Activated naive CD8-positive, alpha-beta T cell treated with anti-CD3 and anti-CD28 coated beads, Interleukin-2, amount 50 U/mL, for 16 hours (primary cell): ENCODE results near the gene NT5DC2.

Source experiments
- DNase-seq: peaks from one replicate; pipeline ENCODE4 v3.0.0-alpha.2; 2020; ENCODE audit warnings: low read depth, low spot score

NT5DC2 gene

DNA sequence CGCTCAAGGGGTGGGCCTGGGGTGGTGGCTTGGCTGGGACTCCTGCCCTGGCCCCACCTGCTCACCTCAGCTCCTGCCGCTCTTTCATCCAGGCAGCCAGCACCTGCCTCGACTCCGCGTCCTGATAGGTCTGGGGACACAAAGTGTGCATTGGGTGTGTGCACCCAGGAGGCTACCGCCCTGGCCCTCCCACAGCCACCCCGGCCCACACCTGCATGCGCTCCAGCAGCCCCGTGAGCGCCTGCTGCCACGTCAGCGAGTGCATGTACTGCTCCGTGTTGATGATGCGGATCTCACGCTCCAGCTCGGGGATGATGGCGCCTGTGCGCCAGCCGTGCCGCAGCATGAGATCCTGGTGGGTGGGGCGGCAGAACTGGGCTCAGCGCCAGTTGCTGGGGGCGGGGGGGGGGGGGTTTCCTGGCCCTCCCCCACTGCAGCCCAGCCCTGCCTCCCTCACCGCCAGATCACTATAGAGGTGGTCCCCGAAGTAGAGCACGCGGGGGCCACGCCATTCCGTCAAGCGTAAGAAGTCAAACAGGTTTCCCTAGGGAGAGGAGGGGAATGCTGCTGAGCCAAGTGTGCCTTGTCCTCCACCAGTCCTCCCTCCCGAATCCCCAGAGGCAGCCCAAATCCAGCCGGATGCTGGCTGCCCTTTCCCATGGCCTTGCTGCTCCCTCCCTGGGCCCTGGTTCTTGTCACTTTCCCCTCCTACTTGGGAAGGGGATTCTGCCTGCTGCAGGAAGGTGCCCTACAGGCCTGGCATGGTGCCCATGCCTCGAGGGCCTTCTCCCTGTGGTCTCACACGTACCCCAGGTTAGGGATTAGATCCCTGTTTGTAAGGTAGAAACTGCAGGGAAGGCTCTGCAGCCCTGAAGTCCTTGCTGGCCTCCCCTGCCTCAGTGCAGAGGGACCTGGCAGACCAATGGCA lies 8.6 kb downstream of the NT5DC2 start:
- DNase-seq, result no peak

DNA sequence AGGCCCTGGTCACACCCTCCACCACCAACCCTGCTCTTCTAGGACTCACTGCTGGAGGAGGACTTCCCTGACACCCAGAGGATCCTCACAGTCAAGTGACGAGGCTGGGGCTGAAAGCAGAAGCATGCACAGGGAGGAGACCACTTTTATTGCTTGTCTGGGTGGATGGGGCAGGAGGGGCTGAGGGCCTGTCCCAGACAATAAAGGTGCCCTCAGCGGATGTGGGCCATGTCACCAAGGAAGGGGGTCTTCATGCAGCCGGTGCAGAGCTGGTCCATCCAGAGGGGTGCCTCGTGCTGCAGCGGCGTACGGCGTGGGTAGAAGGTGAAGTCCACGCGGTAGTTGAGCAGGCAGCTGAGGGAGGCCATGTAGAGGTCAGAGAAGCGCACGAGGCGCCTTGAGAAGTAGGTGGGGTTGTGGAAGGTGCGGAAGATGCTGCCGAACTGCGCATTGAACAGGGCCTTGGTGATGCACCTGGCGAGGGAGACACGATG lies 9.4 kb downstream of the NT5DC2 start:
- DNase-seq, result no peak

DNA sequence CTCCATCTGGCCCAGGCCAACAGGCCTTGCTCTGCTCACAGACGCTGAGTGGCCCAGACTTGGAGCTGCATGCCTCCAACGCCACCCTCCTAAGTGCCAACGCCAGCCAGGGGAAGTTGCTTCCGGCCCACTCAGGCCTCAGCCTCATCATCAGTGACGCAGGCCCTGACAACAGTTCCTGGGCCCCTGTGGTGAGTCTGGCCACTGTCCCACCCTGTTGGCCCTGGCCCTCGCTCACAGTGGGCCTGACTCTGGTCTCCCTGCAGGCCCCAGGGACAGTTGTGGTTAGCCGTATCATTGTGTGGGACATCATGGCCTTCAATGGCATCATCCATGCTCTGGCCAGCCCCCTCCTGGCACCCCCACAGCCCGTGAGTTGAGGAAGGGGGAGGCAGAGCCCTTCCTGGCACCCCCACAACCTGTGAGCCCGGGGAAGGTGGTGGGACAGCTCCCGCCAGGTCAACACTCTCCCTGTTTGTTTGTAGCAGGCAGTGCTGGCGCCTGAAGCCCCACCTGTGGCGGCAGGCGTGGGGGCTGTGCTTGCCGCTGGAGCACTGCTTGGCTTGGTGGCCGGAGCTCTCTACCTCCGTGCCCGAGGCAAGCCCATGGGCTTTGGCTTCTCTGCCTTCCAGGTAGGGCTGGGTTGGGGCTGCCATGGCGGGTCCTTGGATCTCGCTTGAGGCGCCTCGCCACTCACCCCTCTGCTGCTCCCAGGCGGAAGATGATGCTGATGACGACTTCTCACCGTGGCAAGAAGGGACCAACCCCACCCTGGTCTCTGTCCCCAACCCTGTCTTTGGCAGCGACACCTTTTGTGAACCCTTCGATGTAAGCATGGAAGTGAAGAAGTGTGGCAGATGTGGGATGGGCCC lies 10.0 kb downstream of the NT5DC2 start:
- no peak for DNase-seq

DNA sequence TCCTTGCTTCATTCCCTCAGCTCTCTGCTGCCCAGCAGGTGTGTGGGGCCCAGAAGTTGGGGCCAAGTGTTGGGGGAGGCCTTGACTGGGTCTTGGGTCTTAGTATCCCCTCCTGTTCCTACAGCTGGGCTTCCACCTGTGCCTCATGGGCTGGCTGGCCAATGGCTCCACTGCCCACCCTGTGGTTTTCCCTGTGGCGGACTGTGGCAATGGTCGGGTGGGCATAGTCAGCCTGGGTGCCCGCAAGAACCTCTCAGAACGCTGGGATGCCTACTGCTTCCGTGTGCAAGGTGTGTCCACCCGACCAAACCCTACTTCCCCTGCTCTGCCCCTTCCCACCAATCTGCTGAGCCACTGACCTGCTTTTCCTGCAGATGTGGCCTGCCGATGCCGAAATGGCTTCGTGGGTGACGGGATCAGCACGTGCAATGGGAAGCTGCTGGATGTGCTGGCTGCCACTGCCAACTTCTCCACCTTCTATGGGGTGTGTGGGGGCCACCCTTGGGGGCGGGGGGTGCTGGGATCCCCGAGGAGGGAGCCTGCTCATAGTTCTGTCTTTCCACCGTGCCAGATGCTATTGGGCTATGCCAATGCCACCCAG lies 10.9 kb downstream of the NT5DC2 start:
- DNase-seq, result no peak

DNA sequence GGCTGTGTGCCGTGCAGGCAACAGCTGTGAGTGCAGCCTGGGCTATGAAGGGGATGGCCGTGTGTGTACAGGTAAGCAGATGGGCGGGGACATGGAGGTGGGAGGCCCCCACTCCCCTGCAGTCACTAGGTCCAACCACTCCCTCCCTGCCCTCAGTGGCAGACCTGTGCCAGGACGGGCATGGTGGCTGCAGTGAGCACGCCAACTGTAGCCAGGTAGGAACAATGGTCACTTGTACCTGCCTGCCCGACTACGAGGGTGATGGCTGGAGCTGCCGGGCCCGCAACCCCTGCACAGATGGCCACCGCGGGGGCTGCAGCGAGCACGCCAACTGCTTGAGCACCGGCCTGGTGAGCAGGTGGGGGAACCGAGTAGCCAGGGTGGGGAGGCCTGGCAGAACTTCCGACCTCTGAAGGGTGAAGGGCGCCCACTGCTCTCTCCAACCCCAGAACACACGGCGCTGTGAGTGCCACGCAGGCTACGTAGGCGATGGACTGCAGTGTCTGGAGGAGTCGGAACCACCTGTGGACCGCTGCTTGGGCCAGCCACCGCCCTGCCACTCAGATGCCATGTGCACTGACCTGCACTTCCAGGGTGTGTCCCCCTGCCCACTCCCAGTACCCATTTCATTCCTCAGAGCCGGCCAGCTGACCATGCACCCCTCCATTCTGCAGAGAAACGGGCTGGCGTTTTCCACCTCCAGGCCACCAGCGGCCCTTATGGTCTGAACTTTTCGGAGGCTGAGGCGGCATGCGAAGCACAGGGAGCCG lies 11.6 kb downstream of the NT5DC2 start:
- DNase-seq, result no peak

DNA sequence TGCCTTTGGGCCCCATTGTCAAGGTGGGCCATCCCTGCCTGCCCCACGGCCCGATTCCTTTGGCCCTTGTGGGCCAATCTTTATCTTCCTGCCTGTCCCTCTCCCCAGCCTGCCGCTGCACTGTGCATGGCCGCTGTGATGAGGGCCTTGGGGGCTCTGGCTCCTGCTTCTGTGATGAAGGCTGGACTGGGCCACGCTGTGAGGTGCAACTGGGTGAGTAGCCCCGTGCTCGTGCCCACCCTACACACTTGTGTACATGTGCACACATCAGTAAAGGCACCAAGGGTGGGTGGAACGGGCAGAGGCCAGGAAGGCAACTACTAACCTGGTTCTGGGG lies 12.2 kb downstream of the NT5DC2 start:
- no peak for DNase-seq

DNA sequence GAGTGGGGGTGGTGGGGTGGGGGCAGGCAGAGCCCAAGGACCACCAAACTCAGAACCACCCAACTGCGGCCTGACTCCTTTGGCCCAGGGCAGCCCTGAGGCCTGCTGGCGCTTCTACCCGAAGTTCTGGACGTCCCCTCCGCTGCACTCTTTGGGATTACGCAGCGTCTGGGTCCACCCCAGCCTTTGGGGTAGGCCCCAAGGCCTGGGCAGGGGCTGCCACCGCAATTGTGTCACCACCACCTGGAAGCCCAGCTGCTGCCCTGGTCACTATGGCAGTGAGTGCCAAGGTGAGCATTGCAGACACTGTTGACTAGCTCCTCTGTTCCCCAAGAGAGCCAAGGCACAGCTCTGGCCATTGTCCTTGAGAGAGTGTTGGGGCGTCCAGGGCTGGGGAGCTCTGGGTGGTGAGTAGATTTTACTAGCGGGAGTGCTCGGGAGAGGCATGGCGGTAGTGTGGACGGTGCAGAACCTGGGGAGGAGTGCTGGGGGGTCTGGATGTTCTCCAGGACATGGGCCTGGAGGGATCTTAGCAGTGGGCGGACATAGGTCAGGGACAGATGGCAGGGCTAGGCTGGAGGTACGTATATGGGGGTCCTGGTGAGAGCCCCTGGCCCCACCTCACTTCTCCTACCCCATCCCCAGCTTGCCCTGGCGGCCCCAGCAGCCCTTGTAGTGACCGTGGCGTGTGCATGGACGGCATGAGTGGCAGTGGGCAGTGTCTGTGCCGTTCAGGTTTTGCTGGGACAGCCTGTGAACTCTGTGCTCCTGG lies 12.8 kb downstream of the NT5DC2 start:
- DNase-seq, result no peak

DNA sequence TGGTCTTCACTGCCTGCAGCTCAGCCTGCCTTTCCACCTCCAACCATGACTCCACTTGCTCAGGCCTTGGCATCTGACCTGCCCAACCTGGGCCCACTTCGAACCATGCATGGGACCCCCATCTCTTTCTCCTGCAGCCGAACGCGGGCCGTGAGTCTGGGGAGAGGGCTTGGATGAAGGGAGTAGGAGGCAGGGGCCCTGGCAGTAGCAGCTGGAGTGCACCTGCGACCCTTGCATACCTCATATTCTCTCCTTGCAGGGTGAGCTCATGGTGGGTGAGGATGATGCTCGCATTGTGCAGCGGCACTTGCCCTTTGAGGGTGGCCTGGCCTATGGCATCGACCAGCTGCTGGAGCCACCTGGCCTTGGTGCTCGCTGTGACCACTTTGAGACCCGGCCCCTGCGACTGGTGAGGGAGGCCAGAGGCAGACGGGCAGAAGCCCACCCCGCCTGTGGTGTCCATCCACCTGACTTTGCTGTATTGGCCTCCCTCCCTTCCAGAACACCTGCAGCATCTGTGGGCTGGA lies 13.5 kb downstream of the NT5DC2 start:
- no peak for DNase-seq

DNA sequence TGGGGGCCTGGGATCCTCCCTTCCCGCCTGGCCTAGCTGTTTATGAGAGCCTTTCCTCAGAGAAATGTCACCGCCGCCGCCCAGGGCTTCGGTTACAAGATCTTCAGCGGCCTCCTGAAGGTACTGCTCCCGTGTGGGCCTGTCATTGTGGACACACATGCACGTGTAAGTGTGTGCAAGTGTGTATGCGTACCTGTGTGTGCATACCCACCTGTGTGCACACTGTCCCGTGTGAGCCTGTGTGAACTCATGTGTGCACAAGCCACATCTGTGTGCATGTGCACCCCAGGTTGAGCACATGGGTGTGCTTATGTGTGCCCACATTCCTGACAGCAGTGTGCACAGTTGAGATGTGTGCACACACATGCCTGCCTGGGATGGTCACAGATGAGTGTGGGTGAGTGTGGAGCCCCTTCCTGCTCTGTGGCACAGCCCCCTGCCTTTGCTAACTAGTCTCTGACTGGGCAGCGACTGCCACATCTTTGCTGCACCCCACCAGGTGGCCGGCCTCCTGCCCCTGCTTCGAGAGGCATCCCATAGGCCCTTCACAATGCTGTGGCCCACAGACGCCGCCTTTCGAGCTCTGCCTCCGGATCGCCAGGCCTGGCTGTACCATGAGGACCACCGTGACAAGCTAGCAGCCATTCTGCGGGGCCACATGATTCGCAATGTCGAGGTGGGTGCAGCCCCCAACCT lies 14.1 kb downstream of the NT5DC2 start:
- DNase-seq, result no peak

DNA sequence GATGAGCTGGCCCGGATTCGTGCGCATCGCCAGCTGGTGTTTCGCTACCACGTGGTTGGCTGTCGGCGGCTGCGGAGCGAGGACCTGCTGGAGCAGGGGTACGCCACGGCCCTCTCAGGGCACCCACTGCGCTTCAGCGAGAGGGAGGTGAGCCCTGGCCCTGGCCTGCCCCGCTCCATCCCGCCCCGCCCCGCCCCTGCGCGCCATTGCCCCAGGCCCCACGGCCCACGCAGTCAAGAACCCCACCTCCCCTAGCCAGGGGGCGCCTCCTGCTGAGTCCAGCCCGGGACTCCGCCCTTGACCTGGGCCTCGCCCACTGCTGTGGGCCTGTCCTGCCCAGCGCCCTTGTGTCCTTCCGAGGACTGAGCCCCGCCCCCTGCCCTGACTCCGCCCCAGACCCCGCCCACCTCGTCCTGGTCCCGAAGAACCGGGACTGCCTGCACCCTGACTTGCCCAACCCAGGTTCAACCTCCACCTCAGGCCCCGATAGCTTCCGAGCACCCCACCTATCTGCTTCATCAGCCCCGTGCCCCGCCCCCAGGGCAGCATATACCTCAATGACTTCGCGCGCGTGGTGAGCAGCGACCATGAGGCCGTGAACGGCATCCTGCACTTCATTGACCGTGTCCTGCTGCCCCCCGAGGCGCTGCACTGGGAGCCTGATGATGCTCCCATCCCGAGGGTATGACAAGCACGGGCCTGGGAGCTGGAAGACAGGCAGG lies 14.8 kb downstream of the NT5DC2 start:
- no peak for DNase-seq

DNA sequence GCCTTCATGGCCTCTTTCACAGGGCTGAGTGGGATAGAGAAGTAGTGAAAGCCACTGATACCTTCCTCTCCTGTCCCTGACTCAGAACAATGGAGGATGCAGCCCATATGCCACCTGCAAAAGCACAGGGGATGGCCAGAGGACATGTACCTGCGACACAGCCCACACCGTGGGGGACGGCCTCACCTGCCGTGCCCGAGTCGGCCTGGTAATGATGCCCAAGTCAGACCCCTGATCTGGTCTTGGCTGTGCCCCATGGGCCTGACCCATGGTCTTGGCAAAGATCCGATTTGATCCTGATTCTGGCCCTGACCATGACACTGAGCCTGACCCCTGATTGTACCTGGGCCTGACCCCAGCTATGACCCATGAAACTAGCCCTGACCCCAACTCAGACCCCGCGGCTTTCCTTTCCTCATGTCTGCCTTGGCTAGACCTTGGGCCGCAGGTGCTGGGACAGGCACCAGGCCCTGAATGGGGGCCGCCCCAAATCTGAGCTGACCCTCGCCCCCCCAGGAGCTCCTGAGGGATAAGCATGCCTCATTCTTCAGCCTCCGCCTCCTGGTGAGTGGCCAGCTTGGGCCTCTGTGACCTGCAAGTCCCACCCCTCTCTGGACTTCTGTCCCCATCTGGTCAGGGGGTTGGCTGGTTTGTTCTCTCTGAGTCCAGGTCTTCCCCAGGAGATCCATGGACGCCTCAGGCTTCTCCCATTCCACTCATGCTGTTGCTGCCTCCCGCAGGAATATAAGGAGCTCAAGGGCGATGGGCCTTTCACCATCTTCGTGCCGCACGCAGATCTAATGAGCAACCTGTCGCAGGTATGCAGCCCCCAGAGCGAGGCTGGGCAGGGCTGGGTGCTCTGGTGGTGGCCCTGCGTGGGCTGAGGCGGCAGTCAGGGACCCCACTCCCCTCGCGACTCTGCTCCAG lies 15.6 kb downstream of the NT5DC2 start:
- DNase-seq, result no peak

DNA sequence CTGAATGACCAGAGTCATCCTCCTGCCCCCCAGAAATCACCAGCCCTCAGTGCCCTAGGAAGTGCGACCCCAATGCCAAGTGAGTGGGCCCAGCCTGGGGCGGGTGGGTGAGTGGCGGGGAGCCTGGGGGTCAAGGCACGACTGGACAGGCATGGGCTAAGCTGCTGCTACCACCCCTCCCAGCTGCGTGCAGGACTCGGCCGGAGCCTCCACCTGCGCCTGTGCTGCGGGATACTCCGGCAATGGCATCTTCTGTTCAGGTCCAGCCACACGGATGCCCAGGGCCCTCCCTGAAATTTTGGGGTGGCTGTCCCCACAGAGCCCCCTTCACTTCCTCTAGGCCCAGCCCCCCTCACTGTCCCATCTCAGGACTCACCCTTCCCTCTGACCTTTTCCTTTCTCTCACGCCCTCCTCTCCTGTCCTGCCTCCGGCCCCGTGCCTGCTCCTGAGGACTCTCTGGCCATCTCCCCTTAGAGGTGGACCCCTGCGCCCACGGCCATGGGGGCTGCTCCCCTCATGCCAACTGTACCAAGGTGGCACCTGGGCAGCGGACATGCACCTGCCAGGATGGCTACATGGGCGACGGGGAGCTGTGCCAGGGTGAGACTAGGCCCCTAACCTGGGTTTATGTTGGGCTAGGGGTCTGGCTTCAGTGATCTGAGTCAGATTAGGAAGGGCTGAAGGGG lies 17.0 kb downstream of the NT5DC2 start:
- DNase-seq, result no peak

DNA sequence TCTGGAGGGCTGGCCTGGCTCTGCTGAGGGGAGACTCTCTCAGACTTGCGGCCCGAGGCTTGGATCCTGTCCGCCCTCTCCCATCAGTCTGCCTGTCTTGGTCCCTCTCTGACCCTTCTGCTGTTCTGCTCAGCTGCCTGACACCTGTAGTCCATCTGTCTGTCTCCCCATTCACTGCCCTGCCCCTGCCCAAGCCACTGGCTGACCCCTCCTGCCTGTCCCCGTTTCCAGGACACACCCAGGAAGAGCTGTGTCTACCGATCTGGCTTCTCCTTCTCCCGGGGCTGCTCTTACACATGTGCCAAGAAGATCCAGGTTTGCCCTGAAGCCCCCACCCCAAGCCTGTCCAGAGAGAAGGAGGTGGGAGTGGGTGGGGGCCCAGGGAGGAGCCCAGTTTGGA lies 18.5 kb downstream of the NT5DC2 start:
- DNase-seq, result no peak

DNA sequence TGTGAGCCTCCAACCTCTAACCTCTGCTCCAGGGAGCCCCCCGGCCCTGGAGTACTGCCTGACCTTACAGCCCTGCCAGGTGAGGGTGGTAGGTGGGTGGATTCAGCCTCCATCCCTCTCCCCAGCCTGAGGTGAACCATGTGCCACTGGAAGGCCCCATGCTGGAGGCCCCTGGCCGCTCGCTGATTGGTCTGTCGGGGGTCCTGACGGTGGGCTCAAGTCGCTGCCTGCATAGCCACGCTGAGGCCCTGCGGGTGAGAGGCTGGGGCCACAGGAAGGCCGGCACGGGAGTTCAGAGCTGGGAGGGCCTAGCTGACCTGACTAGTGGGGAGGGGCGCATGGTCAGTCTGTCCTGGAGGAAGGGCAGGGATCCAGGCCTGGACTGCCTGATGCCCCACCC lies 19.1 kb downstream of the NT5DC2 start:
- DNase-seq, result no peak

DNA sequence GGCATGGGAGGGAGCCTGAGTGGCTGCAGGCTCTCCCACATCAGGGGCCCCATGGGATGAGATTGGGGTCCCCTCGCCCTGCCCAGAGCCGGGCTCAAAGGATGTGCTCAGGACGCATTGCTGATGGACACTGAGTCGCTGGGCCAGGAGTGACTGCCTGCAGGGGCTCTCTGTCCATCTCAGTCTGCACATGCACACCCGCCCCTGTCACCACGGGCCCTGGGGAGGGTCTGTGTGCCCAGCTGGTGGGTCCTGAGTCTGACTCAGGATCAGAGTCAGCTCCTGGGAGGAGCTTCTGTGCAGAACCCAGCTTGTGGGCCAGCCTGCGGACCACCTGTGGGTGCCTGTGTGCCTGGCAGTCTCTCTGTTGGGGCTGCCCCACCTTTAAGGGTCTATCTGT lies 20.4 kb downstream of the NT5DC2 start:
- DNase-seq, result no peak

DNA sequence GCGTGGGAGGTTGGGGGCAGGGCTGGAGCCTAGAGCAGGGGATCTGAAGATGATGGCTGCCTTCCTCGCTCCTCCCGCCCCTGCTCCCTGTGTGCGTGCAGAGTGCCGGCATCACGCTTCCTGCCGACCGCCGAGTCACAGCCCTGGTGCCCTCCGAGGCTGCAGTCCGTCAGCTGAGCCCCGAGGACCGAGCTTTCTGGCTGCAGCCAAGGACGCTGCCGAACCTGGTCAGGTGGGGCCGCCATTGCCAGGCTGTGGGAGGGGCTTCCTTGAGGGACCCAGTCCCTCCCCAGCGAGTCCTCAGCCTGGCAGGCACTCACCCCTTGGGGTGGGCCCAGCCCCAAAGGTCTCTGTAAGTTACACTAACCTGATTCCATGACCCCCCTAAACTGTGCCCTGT lies 20.9 kb downstream of the NT5DC2 start:
- no peak for DNase-seq

DNA sequence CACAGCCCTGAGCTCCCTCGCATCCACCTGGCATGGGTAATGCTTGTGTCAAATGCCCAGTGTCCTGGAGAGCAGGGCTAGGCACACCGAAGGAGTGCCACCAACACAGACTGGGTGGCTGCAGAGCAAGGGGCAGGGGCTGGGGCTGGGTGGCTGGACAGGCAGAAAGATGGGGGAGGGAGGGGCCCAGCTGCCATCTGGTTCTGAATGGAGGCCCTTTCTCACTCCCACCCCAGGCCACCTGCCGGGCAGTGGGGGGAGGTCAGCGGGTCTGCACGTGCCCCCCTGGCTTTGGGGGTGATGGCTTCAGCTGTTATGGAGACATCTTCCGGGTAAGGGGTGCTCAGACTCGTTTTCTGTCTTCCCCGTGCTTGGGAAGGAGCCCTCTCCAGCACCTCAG lies 21.6 kb downstream of the NT5DC2 start:
- DNase-seq, result no peak

DNA sequence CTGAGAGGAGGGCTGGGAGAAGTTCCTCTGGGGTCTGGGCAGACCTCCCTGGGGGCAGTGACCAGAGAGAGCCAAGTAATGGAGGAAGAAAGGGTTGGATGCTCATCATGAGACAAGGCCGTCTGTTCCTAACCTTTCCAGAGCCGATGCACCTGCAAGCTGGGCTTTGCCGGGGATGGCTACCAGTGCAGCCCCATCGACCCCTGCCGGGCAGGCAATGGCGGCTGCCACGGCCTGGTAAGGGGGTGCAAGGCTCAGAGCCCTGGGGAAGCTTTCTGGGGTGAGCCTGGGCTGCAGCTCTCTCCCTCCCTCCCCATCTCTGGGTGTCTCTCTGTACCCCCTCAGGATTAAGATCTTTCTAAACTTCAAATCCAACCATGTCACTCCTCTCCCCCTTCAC lies 22.1 kb downstream of the NT5DC2 start:
- DNase-seq, result no peak
